ENCODE results near the gene ACTL6B.
A peak's percentile ranks its signal among the peaks of the same experiment; 100 is the strongest.

ACTL6B gene

DNA sequence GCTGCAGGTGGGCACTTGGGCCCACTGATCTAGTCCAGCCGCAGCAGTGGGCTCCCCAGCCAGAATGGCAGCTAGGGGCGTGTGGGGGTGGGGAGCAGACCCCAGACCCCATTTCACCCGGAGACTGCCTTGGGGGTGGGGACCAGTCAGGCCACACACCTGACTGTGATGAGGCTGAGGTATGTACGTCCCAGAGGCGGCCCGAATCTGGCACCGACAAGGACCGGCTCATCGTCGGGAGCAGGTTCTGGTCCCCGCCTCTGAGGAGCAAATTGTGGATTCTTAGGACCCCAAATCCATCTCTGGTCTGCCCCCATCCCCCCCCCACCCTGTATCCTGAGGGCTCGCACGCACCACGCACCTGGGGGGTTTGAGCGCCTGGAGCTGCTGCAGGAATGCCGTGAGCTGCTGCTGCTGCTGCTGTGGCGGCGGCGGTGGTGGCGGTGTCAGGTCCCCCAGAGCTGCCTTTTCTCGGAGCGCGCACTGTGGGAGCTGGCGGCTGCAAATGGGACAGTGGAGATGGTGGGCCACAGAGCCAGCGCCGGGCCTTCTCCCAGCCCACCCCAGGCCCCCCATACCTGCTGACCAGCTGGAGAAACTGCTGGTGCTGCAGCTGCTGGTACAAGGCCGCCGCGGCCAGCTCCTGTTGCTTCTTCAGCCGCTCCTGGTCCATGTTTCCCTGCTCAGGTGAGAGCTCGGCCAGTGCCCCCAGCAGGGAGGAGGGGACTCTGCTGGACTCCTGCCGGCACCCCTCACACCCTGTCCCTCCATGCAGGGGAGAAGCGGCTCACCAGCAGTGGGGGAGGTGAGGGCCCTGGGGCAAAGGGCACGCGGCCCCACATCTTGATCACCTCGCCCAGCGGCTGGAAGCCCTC lies 27.6 kb upstream of the ACTL6B start:
- no peak for DNase-seq

DNA sequence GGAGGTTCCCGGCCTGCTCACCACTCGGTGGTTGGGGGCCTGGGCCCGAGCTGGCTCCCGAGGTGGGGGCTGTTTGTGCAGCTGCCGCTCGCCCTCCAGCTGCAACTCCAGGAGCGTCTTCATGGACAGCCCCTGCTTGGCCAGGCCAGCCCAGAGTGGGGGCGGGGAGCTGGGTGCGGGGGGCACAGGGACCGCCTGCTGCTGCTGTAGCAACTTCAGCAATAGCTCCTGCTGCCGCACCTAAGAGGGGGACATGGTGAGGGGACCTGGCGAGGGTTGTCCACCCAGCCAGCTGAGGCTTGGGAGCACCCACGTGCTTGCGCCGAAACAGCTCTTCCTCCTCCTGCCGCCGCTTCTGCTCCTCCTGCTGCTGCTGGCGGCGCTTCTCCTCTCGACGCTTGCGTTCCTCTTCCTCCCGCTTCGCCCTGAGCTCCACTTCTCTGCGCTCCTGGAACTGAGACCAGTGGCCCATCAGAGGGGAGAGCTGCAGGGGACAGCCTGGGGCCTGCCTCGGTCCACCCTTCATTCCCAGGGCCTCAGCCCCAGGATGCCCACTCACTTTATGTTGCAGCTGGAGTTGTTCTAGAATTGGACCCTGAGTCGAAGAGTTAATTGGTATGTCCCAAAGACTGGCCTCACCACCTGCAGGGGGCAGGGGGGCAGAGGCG lies 26.9 kb upstream of the ACTL6B start:
- DNase-seq: no peak

DNA sequence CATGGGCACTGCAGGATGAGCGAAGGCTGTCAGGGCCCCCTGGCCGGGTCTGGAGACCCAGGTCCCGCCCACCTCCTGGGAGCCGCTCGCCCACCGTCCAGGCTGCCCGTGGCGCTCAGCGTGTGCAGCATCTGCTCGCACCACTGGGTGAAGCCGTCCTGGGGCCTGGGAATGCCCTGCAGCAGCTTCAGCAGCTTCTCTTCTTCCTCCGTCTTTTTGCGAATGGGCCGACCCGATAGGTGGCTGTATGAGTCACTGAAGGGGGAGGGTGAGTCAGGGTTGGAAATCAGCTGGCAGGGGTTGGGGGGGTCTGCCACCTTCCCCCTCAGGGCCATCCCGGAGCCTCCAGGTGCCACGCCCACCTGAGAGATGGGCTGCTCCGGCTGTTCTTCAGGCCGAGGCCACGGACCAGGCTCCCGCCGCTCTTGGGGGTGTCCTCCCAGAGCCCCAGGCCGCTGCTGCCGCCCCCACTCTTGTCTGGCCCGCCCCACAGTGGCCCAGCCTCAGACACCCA lies 26.0 kb upstream of the ACTL6B start:
- DNase-seq: no peak

DNA sequence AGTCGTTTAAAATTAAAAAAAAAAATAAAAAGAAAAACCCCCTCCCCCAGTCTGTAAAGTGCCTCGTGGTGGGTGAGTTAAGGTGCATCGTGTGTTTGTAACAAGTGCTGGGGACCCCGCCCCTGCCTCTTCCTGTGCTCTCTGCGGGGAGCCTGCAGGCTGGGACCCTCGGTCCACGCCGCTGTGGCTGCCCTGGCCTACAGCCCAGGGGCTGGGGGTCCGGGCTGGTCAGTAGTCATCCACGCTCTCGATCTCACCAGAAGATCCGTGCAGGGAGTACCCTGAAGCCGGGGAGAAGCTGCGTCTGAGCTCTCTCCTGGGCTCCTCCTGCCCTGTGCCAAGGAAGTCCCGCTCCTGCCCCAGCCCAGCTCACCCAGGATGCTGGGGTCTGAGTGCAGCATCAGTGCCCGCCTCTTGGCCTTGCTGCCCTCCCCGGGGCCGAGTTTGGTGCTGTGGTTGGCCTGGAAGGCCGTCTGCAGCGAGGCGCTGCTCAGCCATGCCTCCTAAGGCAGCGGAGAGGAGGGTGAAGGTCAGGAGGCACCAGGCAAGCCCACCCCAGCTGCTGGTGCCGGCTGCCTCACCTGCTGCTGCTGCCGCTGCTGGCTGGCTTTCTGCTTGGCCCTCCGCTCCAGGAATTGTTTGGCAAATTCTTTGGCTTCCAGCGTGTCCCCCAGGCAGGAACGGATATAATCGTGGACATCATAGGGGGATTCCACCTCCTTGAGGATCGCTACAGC lies 25.4 kb upstream of the ACTL6B start:
- no peak for DNase-seq

DNA sequence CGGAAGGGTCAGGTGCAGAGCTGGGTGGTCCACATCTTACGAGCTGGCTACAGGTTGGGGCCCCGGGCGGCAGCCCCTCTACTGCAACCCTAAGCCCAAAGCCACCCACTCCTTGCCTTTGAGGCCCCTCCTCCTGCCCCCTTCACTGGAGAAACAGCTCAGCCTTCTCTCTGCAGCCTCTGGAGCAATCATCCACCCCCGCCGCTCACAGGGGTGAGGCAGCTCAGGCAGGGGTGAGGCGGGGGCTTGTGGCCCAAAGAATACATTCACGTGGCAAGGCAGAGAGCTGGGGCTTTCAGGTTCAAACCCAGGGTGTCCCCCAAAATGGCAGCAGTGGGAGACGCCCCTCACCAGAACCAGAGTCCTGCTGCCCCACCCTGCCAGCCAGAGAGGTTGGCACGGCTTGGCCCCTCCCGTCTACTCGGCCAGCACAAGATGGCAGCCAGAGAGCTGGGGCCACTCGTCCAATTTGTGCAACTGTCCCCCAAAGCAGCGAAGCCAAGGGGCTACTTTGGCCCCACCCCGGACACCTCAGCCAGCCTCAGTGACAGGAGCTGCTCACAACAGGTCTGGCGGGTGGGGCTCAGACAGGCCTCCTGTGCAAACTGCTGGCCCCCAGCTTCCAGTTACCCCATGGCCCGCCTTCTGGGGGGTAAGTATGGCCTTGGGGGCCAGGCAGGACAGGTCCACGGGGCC lies 24.5 kb upstream of the ACTL6B start:
- DNase-seq: no peak

DNA sequence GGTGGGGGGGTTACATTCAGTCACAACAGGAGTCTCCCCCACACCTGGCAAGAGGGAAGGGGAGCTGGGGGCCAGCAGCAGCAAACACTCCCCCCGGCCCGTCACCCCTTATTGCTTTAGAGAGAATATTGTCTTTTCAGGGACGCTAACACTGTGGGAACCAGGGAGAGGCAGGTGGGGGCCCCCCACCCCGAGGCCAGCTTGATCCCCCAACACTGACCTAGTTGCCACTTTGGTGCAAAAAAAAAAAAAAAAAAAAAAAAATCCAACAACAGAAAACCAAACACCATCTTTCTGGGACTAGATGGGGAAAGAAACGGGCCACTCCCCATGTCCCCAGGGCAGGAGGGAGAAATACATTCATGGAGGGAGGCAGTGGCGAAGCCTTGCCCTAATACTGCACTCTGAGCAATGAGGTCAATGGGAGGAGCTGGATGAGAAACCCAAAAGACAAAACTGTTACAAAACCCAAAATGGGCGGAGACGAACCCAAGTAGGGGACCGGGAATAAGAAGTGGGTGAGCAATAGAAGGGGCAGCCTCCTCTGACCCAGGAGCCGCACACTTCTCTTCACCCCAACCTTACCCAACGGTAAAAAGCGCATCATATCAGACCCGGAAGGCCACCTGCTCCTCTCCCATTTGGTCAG lies 23.8 kb upstream of the ACTL6B start:
- no peak for DNase-seq

DNA sequence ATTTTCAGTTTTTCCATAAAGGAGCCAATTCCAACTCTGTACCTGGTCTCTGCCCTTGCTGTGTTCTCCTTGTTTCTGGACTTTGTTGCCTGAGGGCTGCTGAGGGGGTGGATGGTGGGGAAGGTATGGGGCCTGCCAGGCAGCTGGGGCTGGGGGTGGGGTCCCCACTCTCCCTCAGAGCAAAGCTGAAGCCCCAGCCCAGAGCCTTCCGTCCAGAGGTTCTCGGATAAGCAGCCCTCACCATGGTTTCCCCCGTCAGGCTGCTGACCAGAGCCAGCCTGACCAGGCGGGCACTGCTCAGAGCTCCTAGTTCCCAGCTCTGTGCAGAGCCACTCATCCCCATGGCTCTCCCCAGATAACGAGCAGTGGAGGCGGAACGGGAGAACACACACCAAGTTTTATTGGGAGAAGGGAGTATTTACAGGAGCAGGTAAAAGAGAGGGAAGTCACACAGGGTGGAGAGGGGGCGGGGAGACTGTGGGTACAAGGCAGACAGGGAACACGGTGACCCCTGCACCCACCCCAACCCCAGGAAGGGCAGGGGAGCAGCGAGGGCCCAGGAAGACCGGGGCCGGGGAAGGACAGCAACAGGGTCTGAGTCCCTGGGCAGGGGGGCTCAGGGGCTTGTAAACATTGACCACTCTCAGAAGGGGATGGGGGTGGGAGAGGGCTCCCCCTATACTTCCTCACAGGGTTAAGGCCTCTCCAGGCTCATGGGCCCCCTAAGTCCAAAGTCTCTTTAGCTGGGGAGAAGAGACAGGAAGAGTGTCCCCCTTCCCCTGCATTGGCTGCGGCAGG lies 23.1 kb upstream of the ACTL6B start:
- no peak for DNase-seq

DNA sequence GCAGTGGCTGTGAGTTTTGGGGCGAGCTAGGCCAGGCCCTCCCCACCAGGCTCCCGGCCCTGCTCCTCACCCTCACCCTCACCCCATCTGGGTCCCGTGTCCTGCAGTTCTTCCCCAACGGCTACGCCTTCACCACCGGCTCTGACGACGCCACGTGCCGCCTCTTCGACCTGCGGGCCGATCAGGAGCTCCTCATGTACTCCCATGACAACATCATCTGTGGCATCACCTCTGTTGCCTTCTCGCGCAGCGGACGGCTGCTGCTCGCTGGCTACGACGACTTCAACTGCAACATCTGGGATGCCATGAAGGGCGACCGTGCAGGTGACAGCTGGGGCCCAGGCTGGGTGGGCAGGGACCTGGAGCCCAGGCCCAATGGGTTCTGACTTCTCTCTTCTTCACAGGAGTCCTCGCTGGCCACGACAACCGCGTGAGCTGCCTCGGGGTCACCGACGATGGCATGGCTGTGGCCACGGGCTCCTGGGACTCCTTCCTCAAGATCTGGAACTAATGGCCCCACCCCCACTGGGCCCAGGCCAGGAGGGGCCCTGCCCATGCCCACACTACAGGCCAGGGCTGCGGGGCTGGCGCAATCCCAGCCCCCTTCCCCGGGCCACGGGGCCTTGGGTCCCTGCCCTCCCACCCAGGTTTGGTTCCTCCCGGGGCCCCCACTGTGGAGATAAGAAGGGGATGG lies 22.2 kb upstream of the ACTL6B start:
- DNase-seq: no peak

DNA sequence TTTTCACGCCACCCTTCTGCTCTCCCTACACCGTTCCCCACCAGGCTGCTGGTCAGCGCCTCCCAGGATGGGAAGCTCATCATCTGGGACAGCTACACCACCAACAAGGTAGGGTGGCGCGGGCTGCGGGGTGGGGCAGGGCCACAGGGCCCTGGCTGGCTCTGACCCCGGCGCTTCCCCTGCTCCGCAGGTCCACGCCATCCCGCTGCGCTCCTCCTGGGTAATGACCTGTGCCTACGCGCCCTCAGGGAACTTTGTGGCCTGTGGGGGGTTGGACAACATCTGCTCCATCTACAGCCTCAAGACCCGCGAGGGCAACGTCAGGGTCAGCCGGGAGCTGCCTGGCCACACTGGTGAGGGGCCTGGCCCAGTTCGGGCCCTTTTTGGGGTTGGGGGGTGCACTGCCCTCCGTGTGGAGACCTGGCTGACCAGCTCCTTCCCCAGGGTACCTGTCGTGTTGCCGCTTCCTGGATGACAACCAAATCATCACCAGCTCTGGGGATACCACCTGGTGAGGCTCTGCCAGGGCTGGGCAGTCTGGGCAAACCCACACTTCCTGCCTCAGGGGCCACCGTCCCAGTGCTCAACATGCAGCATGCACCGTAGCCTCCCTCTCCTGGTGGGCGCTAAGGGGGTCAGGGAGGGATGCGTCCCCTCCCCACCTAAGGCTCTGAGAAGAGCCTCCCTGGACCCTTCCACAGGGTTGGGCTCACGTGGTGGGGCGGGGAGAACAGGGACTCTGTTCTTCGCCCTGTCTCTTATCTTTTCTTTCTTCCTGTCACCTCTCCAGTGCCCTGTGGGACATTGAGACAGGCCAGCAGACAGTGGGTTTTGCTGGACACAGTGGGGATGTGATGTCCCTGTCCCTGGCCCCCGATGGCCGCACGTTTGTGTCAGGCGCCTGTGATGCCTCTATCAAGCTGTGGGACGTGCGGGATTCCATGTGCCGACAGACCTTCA lies 21.3 kb upstream of the ACTL6B start:
- no peak for DNase-seq

DNA sequence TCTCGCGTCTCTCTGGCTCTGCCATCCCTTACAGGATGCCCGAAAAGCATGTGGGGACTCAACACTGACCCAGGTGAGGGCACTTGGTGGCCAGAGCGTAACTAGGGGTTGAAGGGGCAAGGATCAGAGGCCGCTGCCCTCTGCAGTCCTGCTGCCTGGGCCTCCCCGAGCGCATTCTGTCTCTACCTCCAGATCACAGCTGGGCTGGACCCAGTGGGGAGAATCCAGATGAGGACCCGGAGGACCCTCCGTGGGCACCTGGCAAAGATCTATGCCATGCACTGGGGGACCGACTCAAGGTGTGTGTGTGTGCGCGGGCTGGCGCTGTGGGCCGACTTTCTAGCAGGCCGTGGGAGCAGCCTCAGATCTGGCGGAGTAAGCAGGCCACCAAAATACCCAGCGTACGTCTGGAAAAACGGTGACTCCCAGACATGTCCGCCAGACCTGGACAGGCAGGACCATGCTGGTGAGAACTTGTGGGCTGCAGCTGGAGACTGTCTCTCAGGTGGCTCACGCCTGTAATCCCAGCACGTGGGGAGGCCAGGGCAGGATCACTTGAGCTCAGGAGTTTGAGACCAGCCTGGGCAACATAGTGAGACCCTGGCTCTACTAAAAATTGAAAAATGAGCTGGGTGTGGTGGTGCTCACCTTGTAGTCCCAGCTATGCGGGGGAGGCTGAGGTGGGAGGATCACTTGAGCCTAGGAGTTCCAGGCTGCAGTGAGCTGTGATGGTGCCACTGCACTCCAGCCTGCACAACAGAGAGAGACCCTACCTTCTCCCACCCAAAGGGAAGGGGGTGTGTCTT lies 20.5 kb upstream of the ACTL6B start:
- DNase-seq: no peak

DNA sequence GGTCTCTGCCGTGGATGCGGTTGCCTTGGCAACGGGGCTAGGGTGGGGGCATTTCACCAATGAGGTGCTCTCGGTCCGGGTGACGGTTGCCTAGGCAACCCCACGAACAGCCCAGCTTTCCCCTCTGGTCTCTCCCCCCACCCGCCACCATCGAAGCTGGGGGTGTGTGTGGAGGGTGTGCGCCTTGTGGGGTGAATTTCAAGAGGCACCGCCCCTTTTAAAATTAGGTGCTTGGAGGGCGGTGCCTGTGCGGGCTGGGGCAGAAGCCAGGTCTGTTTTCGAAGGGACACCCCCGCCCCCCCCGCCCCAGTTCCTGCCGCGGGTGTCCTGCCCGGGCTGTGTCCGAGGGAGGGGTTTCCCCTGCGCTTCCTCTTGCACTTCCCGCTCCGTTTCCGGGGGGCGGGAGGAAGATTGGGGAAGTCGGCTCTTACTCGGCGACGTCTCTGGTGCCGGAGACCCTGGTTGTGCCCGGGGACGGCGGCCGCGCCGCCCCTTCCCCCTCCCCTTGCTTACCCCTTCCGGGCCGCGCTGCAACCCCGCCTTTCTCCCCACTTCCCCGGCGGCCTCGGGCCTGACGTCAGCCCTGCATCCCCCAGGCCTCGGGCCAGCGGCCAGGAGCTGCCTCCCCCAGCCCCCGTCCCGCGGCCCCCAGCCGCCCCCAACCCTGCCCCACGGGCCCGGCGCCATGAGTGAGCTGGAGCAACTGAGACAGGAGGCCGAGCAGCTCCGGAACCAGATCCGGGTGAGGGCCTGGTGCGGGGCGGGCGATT lies 19.5 kb upstream of the ACTL6B start:
- DNase-seq: peak; percentile 75

DNA sequence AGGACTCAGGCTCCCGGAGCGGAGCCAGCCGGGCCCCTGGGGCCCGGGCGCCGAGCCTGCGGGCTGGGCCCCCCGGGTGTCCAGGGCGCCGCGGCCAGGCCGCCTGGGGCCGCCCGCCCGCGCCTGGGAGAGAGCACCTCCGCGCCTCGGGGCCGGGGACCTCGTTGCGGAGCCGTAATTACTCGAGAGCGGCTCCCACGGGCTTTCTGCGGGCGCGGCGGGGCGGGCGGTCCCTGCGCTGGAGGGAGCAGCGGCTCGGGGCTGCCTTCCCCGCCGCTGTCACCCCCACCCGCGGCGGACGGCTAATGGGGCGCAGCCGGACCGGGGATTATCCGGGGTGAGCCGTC lies 18.8 kb upstream of the ACTL6B start:
- DNase-seq: no peak

DNA sequence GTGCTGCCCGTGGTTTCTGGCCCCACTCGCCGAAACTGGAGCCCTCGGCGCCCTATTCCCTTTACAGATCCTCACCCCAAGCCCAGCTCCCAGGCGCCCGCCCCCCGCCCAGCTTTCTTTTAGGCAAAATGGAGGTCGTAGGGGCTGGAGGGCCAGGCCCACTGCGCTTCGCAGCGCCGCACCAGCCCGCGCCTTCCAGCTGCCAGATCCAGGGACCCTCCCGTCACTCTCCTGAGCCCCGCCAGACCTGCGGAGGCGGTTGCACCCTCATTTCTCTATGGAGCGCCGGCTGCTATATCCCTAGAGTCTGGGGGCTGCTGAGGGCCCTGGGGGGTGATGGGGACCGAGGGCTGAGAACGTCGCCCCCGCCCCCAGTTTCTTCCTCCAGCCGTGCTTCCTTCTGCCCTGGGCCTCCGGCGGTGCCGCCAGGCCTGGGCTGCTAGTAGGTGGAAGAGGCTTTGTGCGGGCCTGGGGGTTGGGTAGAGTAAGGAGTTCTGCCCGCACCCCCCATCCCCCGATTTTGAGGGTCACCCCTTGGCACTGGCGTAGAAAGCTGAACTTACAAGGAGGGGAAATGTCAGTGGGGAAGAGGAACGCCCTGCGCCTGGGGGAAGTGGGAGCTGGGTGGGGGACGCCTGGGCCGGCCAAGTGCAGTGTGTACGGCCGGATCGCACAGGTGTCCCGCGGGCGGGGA lies 18.3 kb upstream of the ACTL6B start:
- no peak for DNase-seq

DNA sequence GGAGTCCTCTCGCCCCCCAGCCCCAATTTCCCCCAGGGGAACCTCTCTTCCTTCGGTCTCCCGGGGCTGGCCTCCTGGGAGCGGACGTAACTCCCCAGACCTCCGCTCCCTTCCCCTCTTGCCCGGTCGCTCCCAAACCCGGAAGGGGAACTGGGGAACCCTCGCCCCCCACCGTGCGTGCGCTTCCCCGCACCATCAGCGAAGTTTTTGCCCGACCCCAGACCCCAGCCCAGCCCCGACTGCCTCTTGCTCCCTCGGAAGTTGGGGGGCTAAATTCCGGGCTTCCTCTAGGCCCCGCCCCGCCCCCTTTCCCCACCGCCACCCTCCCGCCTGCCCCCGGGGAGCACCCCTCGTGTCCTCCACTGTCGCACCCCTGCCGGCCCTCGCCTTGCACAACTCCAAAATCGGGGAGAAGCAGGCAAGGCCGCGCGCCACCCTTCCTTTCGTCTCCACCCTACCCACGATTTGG lies 17.7 kb upstream of the ACTL6B start:
- DNase-seq: no peak

DNA sequence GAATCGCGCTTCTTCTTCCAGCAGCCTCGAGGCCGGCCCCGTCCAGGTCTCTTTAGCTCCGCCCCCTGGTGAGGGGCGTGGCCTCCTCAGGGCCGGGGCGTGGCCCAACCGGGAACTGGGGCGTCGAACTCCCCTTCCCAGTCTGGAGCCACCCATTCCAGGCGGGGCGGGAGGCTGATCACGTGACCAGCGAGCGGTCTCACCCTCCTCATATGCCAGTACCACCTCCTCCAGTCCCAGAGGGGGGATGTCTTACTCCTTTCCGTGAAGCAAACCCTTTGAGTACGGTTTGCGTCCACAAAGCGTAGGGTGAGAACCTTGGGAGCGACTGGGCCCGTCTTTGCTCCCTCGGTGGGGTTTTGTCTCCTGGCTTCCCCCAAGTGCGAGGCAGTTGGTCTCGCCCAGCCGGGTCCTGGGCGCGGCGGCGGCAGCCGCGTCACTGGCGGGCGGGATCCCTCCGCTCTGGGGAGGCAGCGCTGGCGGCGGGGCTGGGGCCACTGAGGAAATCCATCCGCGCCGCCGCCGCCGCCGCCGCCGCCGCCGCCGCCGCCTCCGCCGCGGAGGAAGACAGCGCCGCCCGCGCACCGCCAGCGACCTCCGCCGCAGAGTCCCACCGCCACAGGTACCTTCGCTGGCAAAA lies 17.2 kb upstream of the ACTL6B start, which contains the start of gene GNB2:
Gene GNB2, plus strand, starts transcription at position 439 of the 640 bp plus-strand sequence. CDS start 2,526 bp downstream, outside the sequence.
- peak; percentile 97 for DNase-seq
